Measurements from ENCODE around the gene NCMAP.

The NCMAP gene

GRCh38 chr1:24606296-24606605, 50.4 kb downstream of the NCMAP start:
- Histone ChIP-seq H3K36me3 (no peaks in the 10 kb centered on the region), H3K27me3 (no peaks in the 10 kb centered on the region), H4K20me1 (no peaks in the 10 kb centered on the region), H3K4me2 (no peak overlapping the region), H3K4me1 (no peaks in the 10 kb centered on the region), H3K9me3 (no peaks in the 10 kb centered on the region), H3K4me3 (no peak overlapping the region), H3K27ac (no peak overlapping the region), H3K9ac (no peak overlapping the region)
- no peak for TF ChIP-seq Cebpa-rat (IDR thresholded peaks at IDR 0.05)

- no peak for TF ChIP-seq Cebpa-rat (IDR thresholded peaks at IDR 0.05)
- H3K4me2 ChIP-seq, result no peak overlapping the region
- H3K36me3 ChIP-seq, result no peaks in the 10 kb centered on the region
- no peak overlapping the region for H3K27ac ChIP-seq
- no peaks in the 10 kb centered on the region for H3K4me1 ChIP-seq
- no peak overlapping the region for H3K9ac ChIP-seq
- no peaks in the 10 kb centered on the region for H3K27me3 ChIP-seq
- H3K4me3 ChIP-seq, result no peak overlapping the region
- H3K9me3 ChIP-seq, result no peaks in the 10 kb centered on the region
- H4K20me1 ChIP-seq, result no peaks in the 10 kb centered on the region
Observed at GRCh38 chr1:24606621-24607020, 50.7 kb downstream of the NCMAP start.

GRCh38 chr1:24609949-24610517, 54.1 kb downstream of the NCMAP start:
- Histone ChIP-seq H3K4me2 (no peak overlapping the region), H4K20me1 (no peaks in the 10 kb centered on the region), H3K9me3 (no peaks in the 10 kb centered on the region), H3K4me3 (no peak overlapping the region), H3K27ac (no peak overlapping the region), H3K36me3 (no peaks in the 10 kb centered on the region), H3K27me3 (no peaks in the 10 kb centered on the region), H3K9ac (no peak overlapping the region), H3K4me1 (no peaks in the 10 kb centered on the region)
- no peak for TF ChIP-seq Cebpa-rat (IDR thresholded peaks at IDR 0.05)

DNA sequence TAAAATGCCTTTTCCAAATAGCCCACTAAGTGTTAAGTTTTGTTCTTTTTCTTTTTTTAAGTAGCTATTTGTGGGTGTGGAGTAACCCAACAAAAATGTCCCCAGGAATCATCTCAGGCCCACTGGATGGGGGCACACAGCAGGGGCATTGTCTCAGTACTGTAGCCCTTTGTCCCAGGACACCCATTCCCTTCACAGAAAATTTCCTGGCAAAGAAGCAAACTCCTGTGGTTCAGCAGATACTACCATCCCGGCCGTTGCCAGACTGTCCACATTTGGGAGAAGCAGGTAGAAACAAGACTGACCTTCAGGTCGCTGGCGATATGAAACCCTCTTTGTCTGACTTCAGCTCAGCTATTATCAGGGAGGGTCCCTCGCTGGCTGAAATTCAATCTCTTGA, 63.5 kb downstream of the NCMAP start:
- no peaks in the 10 kb centered on the region for H3K9me3 ChIP-seq
- no peak overlapping the region for H3K4me3 ChIP-seq
- no peak overlapping the region for H3K27ac ChIP-seq
- no peak overlapping the region for H3K4me2 ChIP-seq
- TF ChIP-seq Cebpa-rat (IDR thresholded peaks at IDR 0.05), result no peak
- H3K36me3 ChIP-seq, result no peaks in the 10 kb centered on the region
- no peaks in the 10 kb centered on the region for H4K20me1 ChIP-seq
- H3K4me1 ChIP-seq, result no peaks in the 10 kb centered on the region
- H3K9ac ChIP-seq, result no peak overlapping the region
- no peaks in the 10 kb centered on the region for H3K27me3 ChIP-seq

- TF ChIP-seq Cebpa-rat (IDR thresholded peaks at IDR 0.05), result no peak
- H3K27ac ChIP-seq, result no peak overlapping the region
- no peaks in the 10 kb centered on the region; the same call in 1 of the 2 replicates for H3K9me3 ChIP-seq
- H3K4me2 ChIP-seq, result no peak overlapping the region
- no peak overlapping the region for H3K4me3 ChIP-seq
- H3K4me1 ChIP-seq, result no peaks in the 10 kb centered on the region
- no peaks in the 10 kb centered on the region for H4K20me1 ChIP-seq
- no peak overlapping the region for H3K9ac ChIP-seq
- H3K36me3 ChIP-seq, result no peaks in the 10 kb centered on the region
- no peaks in the 10 kb centered on the region for H3K27me3 ChIP-seq
Observed at GRCh38 chr1:24620678-24621077, 64.8 kb downstream of the NCMAP start.

- Histone ChIP-seq H3K9me3 (no peaks in the 10 kb centered on the region; the same call in 1 of the 2 replicates), H3K4me2 (no peak overlapping the region), H4K20me1 (no peaks in the 10 kb centered on the region), H3K36me3 (no peaks in the 10 kb centered on the region), H3K27ac (no peak overlapping the region), H3K27me3 (no peaks in the 10 kb centered on the region), H3K9ac (no peak overlapping the region), H3K4me3 (no peak overlapping the region), H3K4me1 (no peaks in the 10 kb centered on the region)
- no peak for TF ChIP-seq Cebpa-rat (IDR thresholded peaks at IDR 0.05)
Observed at GRCh38 chr1:24621121-24621520, 65.2 kb downstream of the NCMAP start.

GRCh38 chr1:24622218-24622617, 66.3 kb downstream of the NCMAP start:
- Histone ChIP-seq H3K4me2 (no peak overlapping the region), H4K20me1 (no peaks in the 10 kb centered on the region), H3K4me3 (no peak overlapping the region), H3K9ac (no peak overlapping the region), H3K4me1 (no peaks in the 10 kb centered on the region), H3K27ac (no peak overlapping the region), H3K9me3 (no peaks in the 10 kb centered on the region; the same call in 1 of the 2 replicates), H3K27me3 (no peaks in the 10 kb centered on the region), H3K36me3 (no peaks in the 10 kb centered on the region)
- TF ChIP-seq Cebpa-rat (IDR thresholded peaks at IDR 0.05), result no peak

GRCh38 chr1:24632832-24633175, 76.9 kb downstream of the NCMAP start:
- no peak overlapping the region for H3K27ac ChIP-seq
- TF ChIP-seq Cebpa-rat (IDR thresholded peaks at IDR 0.05), result no peak

GRCh38 chr1:24635195-24635843, 79.4 kb downstream of the NCMAP start:
- no peak for TF ChIP-seq Cebpa-rat (IDR thresholded peaks at IDR 0.05)
- Histone ChIP-seq H3K4me2 (no peak overlapping the region), H3K27me3 (no peaks in the 10 kb centered on the region), H3K9ac (no peak overlapping the region), H3K4me3 (no peak overlapping the region), H3K36me3 (no peaks in the 10 kb centered on the region), H3K27ac (no peak overlapping the region), H4K20me1 (no peaks in the 10 kb centered on the region), H3K9me3 (no peaks in the 10 kb centered on the region), H3K4me1 (peaks cover 7% of the 10 kb centered on the region; the same call in 1 of the 2 replicates)

More at GRCh38 chr1:24632832-24633175, 76.9 kb downstream of the NCMAP start:
- Histone ChIP-seq H3K4me2 (no peak overlapping the region), H3K4me1 (peaks cover 17% of the 10 kb centered on the region), H3K9ac (no peak overlapping the region), H4K20me1 (no peaks in the 10 kb centered on the region), H3K9me3 (no peaks in the 10 kb centered on the region), H3K27me3 (no peaks in the 10 kb centered on the region), H3K36me3 (no peaks in the 10 kb centered on the region), H3K4me3 (no peak overlapping the region)

DNA sequence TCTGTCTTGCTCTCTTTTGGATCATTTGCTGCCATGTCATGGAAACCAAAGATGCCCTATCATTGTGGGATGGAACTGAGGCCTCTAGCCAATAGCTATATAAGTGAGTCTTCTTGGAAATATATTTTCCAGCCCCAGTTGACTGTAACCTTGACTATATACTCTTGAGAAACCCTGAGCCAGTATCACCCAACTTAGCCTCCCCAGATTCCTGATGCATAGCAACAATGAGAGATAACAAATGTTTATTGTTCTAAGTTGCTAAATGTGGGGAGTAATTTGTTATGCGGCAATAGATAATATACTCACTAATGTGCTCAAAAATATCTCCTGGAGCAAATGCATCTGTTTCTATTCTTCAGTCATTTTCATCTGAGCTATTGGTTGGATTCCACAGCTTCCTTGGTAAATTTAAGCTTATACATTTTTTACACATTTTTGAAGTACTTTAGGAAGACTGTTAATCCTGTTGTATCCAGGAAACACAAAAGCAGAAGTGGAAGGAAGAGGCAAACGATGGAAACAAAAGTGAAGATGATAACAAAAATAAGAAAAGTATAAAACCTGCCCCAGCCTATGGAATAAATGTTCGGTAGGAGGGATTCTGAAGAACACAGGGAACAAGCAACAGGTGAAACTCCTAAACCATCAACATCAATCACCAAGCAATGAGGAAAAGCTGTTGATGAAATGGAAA, 80.9 kb downstream of the NCMAP start:
- Histone ChIP-seq H3K4me1 (peaks cover 20% of the 10 kb centered on the region), H3K4me2 (no peak overlapping the region), H3K27me3 (no peaks in the 10 kb centered on the region), H3K9me3 (no peaks in the 10 kb centered on the region), H4K20me1 (no peaks in the 10 kb centered on the region), H3K36me3 (no peaks in the 10 kb centered on the region), H3K9ac (no peak overlapping the region), H3K4me3 (no peak overlapping the region), H3K27ac (no peak overlapping the region)
- TF ChIP-seq Cebpa-rat (IDR thresholded peaks at IDR 0.05), result no peak

Measured in BLaER1 (cell line).